GM19351 (cell line): ENCODE measurements around the gene KCNK2.
"Not testable (repeated sequence)": the region's sequence is repeated elsewhere in the genome, so short reads cannot be mapped to it uniquely, and the experiment has no call there.

Experiments
- ATAC-seq: cut with Tn5 transposase; IDR thresholded peaks from one replicate; pipeline ENCODE4 v1.9.1; 2021; ENCODE audit warnings: mild to moderate bottlenecking, moderate library complexity; ENCODE audit not compliant: unreplicated experiment

The KCNK2 gene

GRCh38 chr1:215151841-215152549, 69.5 kb downstream of the KCNK2 start:
- no peak for ATAC-seq

- ATAC-seq = no peak
These were observed 73.7 kb downstream of the KCNK2 start for GRCh38 chr1:215156232-215156631.

- ATAC-seq = no peak
These were observed 77.8 kb downstream of the KCNK2 start for GRCh38 chr1:215160351-215160750.

GRCh38 chr1:215163144-215163543, 80.6 kb downstream of the KCNK2 start:
- ATAC-seq = not testable (repeated sequence)

- ATAC-seq = no peak
These were observed 84.3 kb downstream of the KCNK2 start for GRCh38 chr1:215166886-215167285.

- ATAC-seq = no peak
These were observed 99.0 kb downstream of the KCNK2 start for GRCh38 chr1:215181518-215181917.

GRCh38 chr1:215185067-215185620, 102.6 kb downstream of the KCNK2 start:
- ATAC-seq = no peak

- no peak for ATAC-seq
These were observed 105.9 kb downstream of the KCNK2 start for GRCh38 chr1:215188302-215188950.

- ATAC-seq = no peak
These were observed 109.8 kb downstream of the KCNK2 start for GRCh38 chr1:215192306-215192705.

GRCh38 chr1:215198021-215198420, 115.5 kb downstream of the KCNK2 start:
- ATAC-seq = no peak

GRCh38 chr1:215200121-215200520, 117.6 kb downstream of the KCNK2 start:
- ATAC-seq = no peak

GRCh38 chr1:215201283-215201682, 118.7 kb downstream of the KCNK2 start:
- no peak for ATAC-seq

GRCh38 chr1:215202868-215203267, 120.3 kb downstream of the KCNK2 start:
- ATAC-seq = no peak

GRCh38 chr1:215210167-215210566, 127.6 kb downstream of the KCNK2 start:
- no peak for ATAC-seq

GRCh38 chr1:215215846-215216245, 133.3 kb downstream of the KCNK2 start:
- ATAC-seq = no peak

- no peak for ATAC-seq
These were observed 136.8 kb downstream of the KCNK2 start for GRCh38 chr1:215219372-215219771.

- ATAC-seq = no peak
These were observed 137.8 kb downstream of the KCNK2 start for GRCh38 chr1:215220346-215220745.

- no peak for ATAC-seq
These were observed 144.2 kb downstream of the KCNK2 start for GRCh38 chr1:215226757-215227156.

- ATAC-seq = no peak
These were observed 145.7 kb downstream of the KCNK2 start for GRCh38 chr1:215228193-215228592.

- no peak for ATAC-seq
These were observed 158.9 kb downstream of the KCNK2 start for GRCh38 chr1:215241451-215241850.

GRCh38 chr1:215243345-215244054, 161.0 kb downstream of the KCNK2 start:
- ATAC-seq = no peak

- no peak for ATAC-seq
These were observed 168.4 kb downstream of the KCNK2 start for GRCh38 chr1:215250913-215251312.
